HepG2 (cell line): ENCODE results near the gene RAI14. TPM values are rescaled to one million over a fixed set of nuclear protein-coding genes. Genes with fewer than 3 reads are reported as not detected.

ENCODE experiments used
- ATAC-seq: fragments of 200-7000 bp; cut with Tn5 transposase; 3 replicates; pipeline ENCODE4 v1.9.1; 2020; ENCODE audit warnings: mild to moderate bottlenecking, moderate library complexity
- BruUV-seq: library from RNA; stranded (reverse); fragments of 400-500 nt; replicated peaks from 2 replicates; lab custom pipeline; 2021; lab: Mats Ljungman, UMichigan
- CTCF ChIA-PET: fragments of 300-600 bp; formaldehyde crosslinking; extraction: SDS; loops from one replicate; lab custom pipeline; 2021; ENCODE audit warnings: low total read pairs, inconsistent platforms, low intra/inter-chr PET ratio; lab: Yijun Ruan, JAX
- POLR2A ChIA-PET: fragments of 350-600 bp; sonication (Branson Sonifier 250); formaldehyde crosslinking; loops from one replicate; lab custom pipeline; 2020; ENCODE audit warnings: antibody characterized with exemption, inconsistent platforms; lab: Yijun Ruan, JAX
- DNase-seq: peaks from one replicate; pipeline ENCODE4 v3.0.0-alpha.2; 2015; ENCODE audit warnings: low spot score
- FAIRE-seq: peaks from 3 replicates; lab custom pipeline; 2011; peaks lifted over from hg19 to GRCh38; lab: Jason Lieb, UNC
- H2AFZ ChIP-seq: one replicate; pipeline ENCODE4 v1.6.1; 2011; ENCODE audit warnings: low read length, inconsistent platforms
- H3K27ac ChIP-seq: fragments of 300-600 bp; 3 replicates; pipeline ENCODE4 v1.8.0; 2011; ENCODE audit warnings: mixed run types, mild to moderate bottlenecking, mixed read lengths, low read length, inconsistent platforms; ENCODE audit not compliant: insufficient read depth; ENCODE audit errors: extremely low read length
- H3K27me3 ChIP-seq, 2 experiments: fragments of 200-600 bp in 1 of 2; 2 replicates in 1 of 2; 3 replicates in 1 of 2; pipeline versions ENCODE4 v1.6.0 to v1.8.0; 2011; ENCODE audit warnings: low read length in 2 of 2, mild to moderate bottlenecking in 2 of 2, moderate library complexity in 2 of 2, inconsistent platforms in 1 of 2; ENCODE audit not compliant: insufficient read depth in 2 of 2, control insufficient read depth in 1 of 2
- H3K36me3 ChIP-seq, 2 experiments: fragments of 200-600 bp in 1 of 2; replicated peaks in 1 of 2; 2 replicates in 1 of 2; 3 replicates in 1 of 2; pipeline versions ENCODE4 v1.5.1 to v1.8.0; 2011; ENCODE audit warnings: low read length in 2 of 2, inconsistent platforms in 1 of 2; ENCODE audit not compliant: insufficient read depth in 2 of 2, control insufficient read depth in 1 of 2
- H3K4me1 ChIP-seq: 2 replicates; pipeline ENCODE4 v1.5.1; 2012; ENCODE audit warnings: low read length, inconsistent platforms; ENCODE audit not compliant: insufficient read depth
- H3K4me2 ChIP-seq: 2 replicates; pipeline ENCODE4 v1.6.0; 2011; ENCODE audit warnings: low read depth, low read length, inconsistent platforms
- H3K4me3 ChIP-seq, 3 experiments: fragments of 200-600 bp in 1 of 3; sonication (generic), shearing (Covaris generic) in 1 of 3; replicated peaks in 1 of 3; 2 replicates each; pipeline ENCODE4 v1.5.1; 2011 to 2016; ENCODE audit warnings: low read length in 3 of 3, inconsistent platforms in 2 of 3, low read depth in 2 of 3, mild to moderate bottlenecking in 2 of 3, control low read depth in 1 of 3, mixed read lengths in 1 of 3; ENCODE audit not compliant: insufficient read depth in 1 of 3
- H3K79me2 ChIP-seq: one replicate; pipeline ENCODE4 v1.6.1; 2011; ENCODE audit warnings: low read length, inconsistent platforms; ENCODE audit not compliant: insufficient read depth
- H3K9ac ChIP-seq: 2 replicates; pipeline ENCODE4 v1.6.0; 2011; ENCODE audit warnings: mild to moderate bottlenecking, low read depth, low read length, inconsistent platforms; ENCODE audit not compliant: insufficient read depth
- H3K9me3 ChIP-seq: 2 replicates; pipeline ENCODE4 v1.5.1; 2012; ENCODE audit warnings: mild to moderate bottlenecking, low read length
- H4K20me1 ChIP-seq: 2 replicates; pipeline ENCODE4 v1.6.0; 2011; ENCODE audit warnings: inconsistent platforms, mild to moderate bottlenecking, low read length, moderate library complexity; ENCODE audit not compliant: insufficient read depth
- KMT2B ChIP-seq: IDR thresholded peaks from 2 replicates; pipeline ENCODE4 v1.6.1; 2016; ENCODE audit warnings: missing genetic modification reagents, missing compliant biosample characterization
- MYNN ChIP-seq: sonication (generic); formaldehyde crosslinking; IDR thresholded peaks from 2 replicates; pipeline ENCODE4 v1.4.0; 2020; ENCODE audit warnings: mild to moderate bottlenecking, low read depth, missing genetic modification reagents
- TP53 ChIP-seq: sonication (generic); formaldehyde crosslinking; conservative IDR thresholded peaks from 2 replicates; pipeline ENCODE4 v1.4.0; 2020; ENCODE audit warnings: missing genetic modification reagents
- ZNF292 ChIP-seq: sonication (generic); formaldehyde crosslinking; IDR thresholded peaks from 2 replicates; pipeline ENCODE4 v1.8.1; 2022; ENCODE audit warnings: mild to moderate bottlenecking, low read depth, missing genetic modification reagents, borderline replicate concordance
- WGBS: methylation state at CpG from one replicate; pipeline ENCODE4 v1.1.6; 2017; ENCODE audit warnings: low lambda C conversion rate; 5-methylcytosine and 5-hydroxymethylcytosine counted together
- in situ Hi-C: cut with HindIII; loops from 2 replicates; pipeline ENCODE4 v1.10.0; 2017; ENCODE audit warnings: low pct_unique_long_range_greater_than_20kb; ENCODE audit not compliant: extremely low pct_ligation_motif_present
- intact Hi-C: fragments of 100-400 bp; cut with micrococcal nuclease; formaldehyde crosslinking; loops from one replicate; pipeline ENCODE4 v1.10.0; 2022; ENCODE audit not compliant: unreplicated experiment
- polyA plus RNA-seq, 8 experiments: library from polyadenylated mRNA; depleted of rRNA in 3 of 8; stranded (reverse) in 7 of 8; unstranded in 1 of 8; fragments of >200 nt; fragmentation: Illumina TruSeq in 4 of 8; extraction: Trizol in 4 of 8; gene quantifications; 2 replicates each; pipeline versions ENCODE4 v1.2.1 to v1.2.3, GENCODE V29; 2011 to 2016; ENCODE audit warnings: low read depth in 4 of 8, missing spikeins in 1 of 8, mixed read lengths in 1 of 8; ENCODE audit not compliant: insufficient read depth in 1 of 8
- total RNA-seq, 5 experiments: library from RNA; depleted of rRNA; stranded (reverse); fragments of >200 nt; fragmentation: Illumina TruSeq; extraction: Trizol; gene quantifications; 2 replicates each; pipeline ENCODE4 v1.2.3, GENCODE V29; 2016; ENCODE audit warnings: low read depth in 1 of 5
- TF ChIP-seq, protein P1 (sequence below): sonication (generic); formaldehyde crosslinking; IDR thresholded peaks from 2 replicates; pipeline ENCODE4 v1.8.1; 2022; ENCODE audit warnings: low read depth, mild to moderate bottlenecking, missing genetic modification reagents
- TF ChIP-seq, protein P2 (sequence below): sonication (generic); formaldehyde crosslinking; IDR thresholded peaks from 2 replicates; pipeline ENCODE4 v1.8.1; 2023; ENCODE audit warnings: mild to moderate bottlenecking, missing genetic modification reagents
- TF ChIP-seq, protein P3 (sequence below): fragments of 450-650 bp; IDR thresholded peaks from 2 replicates; pipeline ENCODE4 v1.6.1; 2017; ENCODE audit warnings: mild to moderate bottlenecking

The RAI14 gene
- total and polyA plus RNA-seq, 2 of the 13 experiments (the other 11 are each of a cell fraction or from before 2014, with no cell fraction given) = 12.6 to 18.2 TPM

DNA sequence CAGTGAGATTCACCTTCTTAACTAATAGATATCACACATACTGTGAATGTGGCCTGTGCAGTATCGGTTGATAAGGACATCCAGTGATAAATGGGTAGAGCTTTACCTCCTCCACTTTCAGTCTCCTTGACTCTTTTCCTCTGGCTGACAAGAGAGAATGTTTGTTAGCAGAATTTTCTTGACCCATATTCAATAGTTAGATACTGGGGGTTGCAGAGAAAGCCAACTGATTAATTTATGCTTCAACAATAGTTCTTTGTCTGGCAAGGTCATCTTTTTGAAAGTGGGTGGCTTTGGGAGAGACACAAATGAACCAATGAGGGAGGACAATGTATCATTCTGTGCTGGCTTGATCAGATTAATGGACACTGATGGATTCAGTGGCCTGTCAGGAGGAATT, 213.1 kb downstream of the RAI14 start (continued):
- TF ChIP-seq, protein P1, sequence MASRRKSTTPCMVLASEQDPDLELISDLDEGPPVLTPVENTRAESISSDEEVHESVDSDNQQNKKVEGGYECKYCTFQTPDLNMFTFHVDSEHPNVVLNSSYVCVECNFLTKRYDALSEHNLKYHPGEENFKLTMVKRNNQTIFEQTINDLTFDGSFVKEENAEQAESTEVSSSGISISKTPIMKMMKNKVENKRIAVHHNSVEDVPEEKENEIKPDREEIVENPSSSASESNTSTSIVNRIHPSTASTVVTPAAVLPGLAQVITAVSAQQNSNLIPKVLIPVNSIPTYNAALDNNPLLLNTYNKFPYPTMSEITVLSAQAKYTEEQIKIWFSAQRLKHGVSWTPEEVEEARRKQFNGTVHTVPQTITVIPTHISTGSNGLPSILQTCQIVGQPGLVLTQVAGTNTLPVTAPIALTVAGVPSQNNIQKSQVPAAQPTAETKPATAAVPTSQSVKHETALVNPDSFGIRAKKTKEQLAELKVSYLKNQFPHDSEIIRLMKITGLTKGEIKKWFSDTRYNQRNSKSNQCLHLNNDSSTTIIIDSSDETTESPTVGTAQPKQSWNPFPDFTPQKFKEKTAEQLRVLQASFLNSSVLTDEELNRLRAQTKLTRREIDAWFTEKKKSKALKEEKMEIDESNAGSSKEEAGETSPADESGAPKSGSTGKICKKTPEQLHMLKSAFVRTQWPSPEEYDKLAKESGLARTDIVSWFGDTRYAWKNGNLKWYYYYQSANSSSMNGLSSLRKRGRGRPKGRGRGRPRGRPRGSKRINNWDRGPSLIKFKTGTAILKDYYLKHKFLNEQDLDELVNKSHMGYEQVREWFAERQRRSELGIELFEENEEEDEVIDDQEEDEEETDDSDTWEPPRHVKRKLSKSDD (CRISPR knock-in tag) = no peak
- TF ChIP-seq TP53 = no peak

DNA sequence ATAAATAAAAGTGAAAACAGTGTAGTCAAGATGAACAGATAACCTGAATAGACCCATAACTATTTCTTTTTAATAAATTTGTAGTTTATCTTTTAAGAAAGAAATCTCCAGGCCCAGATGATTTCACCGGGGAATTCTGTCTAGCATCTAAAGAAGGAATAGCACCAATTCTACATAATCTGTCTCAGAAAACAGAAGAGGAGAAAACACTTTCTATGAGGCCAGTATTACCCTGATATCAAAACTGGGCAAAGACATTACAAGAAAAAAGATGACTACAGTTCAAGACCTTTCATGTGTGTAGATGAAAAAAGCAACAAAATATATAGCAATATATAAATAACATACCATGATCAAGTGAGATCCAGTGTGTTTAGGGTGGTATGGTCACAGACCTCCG, 214.3 kb downstream of the RAI14 start:
- CTCF ChIA-PET = no interaction called here
- no peak overlapping the region for H3K4me3 ChIP-seq
- no peak for DNase-seq
- H3K4me2 ChIP-seq = no peak overlapping the region
- no peaks in the 10 kb centered on the region for H3K36me3 ChIP-seq
- intact Hi-C loops = no loop called here
- H3K9me3 ChIP-seq = no peaks in the 10 kb centered on the region
- H3K4me1 ChIP-seq = peaks cover 42% of the 10 kb centered on the region
- TF ChIP-seq ZNF292 (CRISPR knock-in tag) (no peak), KMT2B (CRISPR knock-in tag) (no peak), MYNN (CRISPR knock-in tag) (no peak)
- TF ChIP-seq, protein P2, sequence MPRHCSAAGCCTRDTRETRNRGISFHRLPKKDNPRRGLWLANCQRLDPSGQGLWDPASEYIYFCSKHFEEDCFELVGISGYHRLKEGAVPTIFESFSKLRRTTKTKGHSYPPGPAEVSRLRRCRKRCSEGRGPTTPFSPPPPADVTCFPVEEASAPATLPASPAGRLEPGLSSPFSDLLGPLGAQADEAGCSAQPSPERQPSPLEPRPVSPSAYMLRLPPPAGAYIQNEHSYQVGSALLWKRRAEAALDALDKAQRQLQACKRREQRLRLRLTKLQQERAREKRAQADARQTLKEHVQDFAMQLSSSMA (CRISPR knock-in tag) = no peak
- TF ChIP-seq, protein P3, sequence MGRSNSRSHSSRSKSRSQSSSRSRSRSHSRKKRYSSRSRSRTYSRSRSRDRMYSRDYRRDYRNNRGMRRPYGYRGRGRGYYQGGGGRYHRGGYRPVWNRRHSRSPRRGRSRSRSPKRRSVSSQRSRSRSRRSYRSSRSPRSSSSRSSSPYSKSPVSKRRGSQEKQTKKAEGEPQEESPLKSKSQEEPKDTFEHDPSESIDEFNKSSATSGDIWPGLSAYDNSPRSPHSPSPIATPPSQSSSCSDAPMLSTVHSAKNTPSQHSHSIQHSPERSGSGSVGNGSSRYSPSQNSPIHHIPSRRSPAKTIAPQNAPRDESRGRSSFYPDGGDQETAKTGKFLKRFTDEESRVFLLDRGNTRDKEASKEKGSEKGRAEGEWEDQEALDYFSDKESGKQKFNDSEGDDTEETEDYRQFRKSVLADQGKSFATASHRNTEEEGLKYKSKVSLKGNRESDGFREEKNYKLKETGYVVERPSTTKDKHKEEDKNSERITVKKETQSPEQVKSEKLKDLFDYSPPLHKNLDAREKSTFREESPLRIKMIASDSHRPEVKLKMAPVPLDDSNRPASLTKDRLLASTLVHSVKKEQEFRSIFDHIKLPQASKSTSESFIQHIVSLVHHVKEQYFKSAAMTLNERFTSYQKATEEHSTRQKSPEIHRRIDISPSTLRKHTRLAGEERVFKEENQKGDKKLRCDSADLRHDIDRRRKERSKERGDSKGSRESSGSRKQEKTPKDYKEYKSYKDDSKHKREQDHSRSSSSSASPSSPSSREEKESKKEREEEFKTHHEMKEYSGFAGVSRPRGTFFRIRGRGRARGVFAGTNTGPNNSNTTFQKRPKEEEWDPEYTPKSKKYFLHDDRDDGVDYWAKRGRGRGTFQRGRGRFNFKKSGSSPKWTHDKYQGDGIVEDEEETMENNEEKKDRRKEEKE = no peak
- TF ChIP-seq, all 625 proteins: peak for 0
- no peak overlapping the region for H2AFZ ChIP-seq
- H3K27ac ChIP-seq = no peak overlapping the region
- H4K20me1 ChIP-seq = no peaks in the 10 kb centered on the region
- no TSS peak for BruUV-seq
- H3K9ac ChIP-seq = no peak overlapping the region
- no peak for FAIRE-seq
- 97% methylated on average over 2 of the region's 2 CpGs for whole genome bisulfite sequencing
- in situ Hi-C loops = no loop called here
- POLR2A ChIA-PET = no interaction called here
- H3K79me2 ChIP-seq = no peaks in the 10 kb centered on the region
- no peaks in the 10 kb centered on the region for H3K27me3 ChIP-seq
- no peak for ATAC-seq
